ENCODE results near the gene FBXW9. TPM values are rescaled to one million over a fixed set of nuclear protein-coding genes. Genes with fewer than 3 reads are reported as not detected.

FBXW9 gene
- total and polyA plus RNA-seq, 2 of the 13 experiments (the other 11 are each of a cell fraction or from before 2014, with no cell fraction given) = 5.7 to 6.1 TPM

- TF ChIP-seq KLF16 (CRISPR knock-in tag; IDR thresholded peaks at IDR 0.05) (peak in 1 of 2 experiments; percentile 80; a peak in 1 of 4 replicates), PATZ1 (CRISPR knock-in tag; IDR thresholded peaks at IDR 0.05) (no peak), ZEB1 (IDR thresholded peaks at IDR 0.05; ENCODE audit: insufficient replicate concordance, low read depth) (no peak), ZHX2 (IDR thresholded peaks at IDR 0.05; ENCODE audit: low read depth) (peak; percentile 88), ZHX2 (CRISPR knock-in tag; IDR thresholded peaks at IDR 0.05; ENCODE audit: borderline replicate concordance) (no peak), SALL2 (CRISPR knock-in tag; IDR thresholded peaks at IDR 0.05) (peak; percentile 86; the same call in 1 of the 2 replicates), HMGXB3 (CRISPR knock-in tag; IDR thresholded peaks at IDR 0.05; ENCODE audit: borderline replicate concordance) (peak; percentile 74; the same call in 1 of the 2 replicates), TGIF2 (CRISPR knock-in tag; IDR thresholded peaks at IDR 0.05) (peak; percentile 62; the same call in 1 of the 2 replicates)
Observed at GRCh38 chr19:12696366-12697335, at the start of gene FBXW9 (continued).
